Endometrial microvascular endothelial cells (primary cell): Measurements from ENCODE around the gene KCTD5. TPM values are rescaled to one million over a fixed set of nuclear protein-coding genes. Genes with fewer than 3 reads are reported as not detected.

Experiments used
- in situ Hi-C: cut with HindIII; loops from 2 replicates; pipeline ENCODE4 v1.10.0; 2017; ENCODE audit warnings: low sequenced_read_pairs, low pct_unique_long_range_greater_than_20kb; ENCODE audit errors: inconsistent ontology term
- total RNA-seq: library from RNA; depleted of rRNA; stranded (reverse); fragments of >200 nt; gene quantifications from one replicate; pipeline ENCODE4 v1.2.3, GENCODE V29; 2015; ENCODE audit errors: inconsistent ontology term

Gene KCTD5
- total RNA-seq, 1 donor from 2014 or later, result 34.8 TPM

- in situ Hi-C loops, result no loop called here
These were observed 23.0 kb downstream of the KCTD5 start for GRCh38 chr16:2705351-2705750.

GRCh38 chr16:2706085-2706484 lies 23.8 kb downstream of the KCTD5 start:
- in situ Hi-C loops, result no loop called here

GRCh38 chr16:2706611-2707311 lies 24.4 kb downstream of the KCTD5 start:
- in situ Hi-C loops, result no loop called here

GRCh38 chr16:2707368-2708289 lies 25.3 kb downstream of the KCTD5 start:
- in situ Hi-C loops, result no loop called here

GRCh38 chr16:2708290-2708639 lies 25.9 kb downstream of the KCTD5 start:
- in situ Hi-C loops, result no loop called here

- in situ Hi-C loops, result no loop called here
These were observed 26.7 kb downstream of the KCTD5 start for GRCh38 chr16:2708955-2709587.

GRCh38 chr16:2709588-2709984 lies 27.3 kb downstream of the KCTD5 start:
- in situ Hi-C loops, result no loop called here

- in situ Hi-C loops, result no loop called here
These were observed 27.8 kb downstream of the KCTD5 start for GRCh38 chr16:2710021-2710710.

GRCh38 chr16:2710711-2711231 lies 28.4 kb downstream of the KCTD5 start:
- in situ Hi-C loops, result no loop called here

- in situ Hi-C loops, result no loop called here
These were observed 29.2 kb downstream of the KCTD5 start for GRCh38 chr16:2711370-2712062.

GRCh38 chr16:2712063-2712441 lies 29.7 kb downstream of the KCTD5 start:
- in situ Hi-C loops, result no loop called here

- in situ Hi-C loops, result no loop called here
These were observed 30.2 kb downstream of the KCTD5 start for GRCh38 chr16:2712546-2712945.

GRCh38 chr16:2713523-2713922 lies 31.2 kb downstream of the KCTD5 start:
- in situ Hi-C loops, result no loop called here

GRCh38 chr16:2713985-2714774 lies 31.9 kb downstream of the KCTD5 start:
- in situ Hi-C loops, result no loop called here

- in situ Hi-C loops, result no loop called here
These were observed 32.7 kb downstream of the KCTD5 start for GRCh38 chr16:2715064-2715463.

- in situ Hi-C loops, result no loop called here
These were observed 33.2 kb downstream of the KCTD5 start for GRCh38 chr16:2715519-2715918.

- in situ Hi-C loops, result no loop called here
These were observed 33.9 kb downstream of the KCTD5 start for GRCh38 chr16:2715966-2716885.
